ENCODE data around the gene RYR3. TPM values are rescaled to one million over a fixed set of nuclear protein-coding genes. Genes with fewer than 3 reads are reported as not detected.

RYR3 gene
- total RNA-seq, 1 donor from 2014 or later, result 0.08 TPM

DNA sequence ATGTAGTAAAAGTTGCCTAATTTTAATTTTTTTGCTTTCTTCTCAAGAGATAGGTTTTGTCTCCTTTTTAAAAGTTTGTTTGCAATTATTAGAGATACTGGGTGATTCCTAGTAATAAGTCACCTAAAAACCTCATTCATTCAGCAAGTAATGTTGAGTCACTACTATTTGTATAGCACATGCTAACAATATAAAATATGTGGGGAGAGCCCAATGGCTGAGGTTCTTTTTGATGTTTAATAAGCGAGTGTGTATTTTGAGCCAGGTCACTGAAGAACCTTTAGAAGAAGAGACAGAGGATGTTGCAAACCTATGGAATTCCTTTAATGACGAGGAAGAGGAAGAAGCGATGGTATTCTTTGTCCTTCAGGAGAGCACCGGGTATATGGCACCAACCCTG, 533.8 kb downstream of the RYR3 start:
- Histone ChIP-seq H3K4me3 (no peak overlapping the region), H3K27me3 (ENCODE audit: low read depth) (peaks cover 15% of the 10 kb centered on the region), H3K36me3 (no peaks in the 10 kb centered on the region), H3K9me3 (replicated peaks) (no peaks in the 10 kb centered on the region), H3K4me1 (no peaks in the 10 kb centered on the region), H3K27ac (replicated peaks) (no peak overlapping the region)
- TF ChIP-seq, protein P1, sequence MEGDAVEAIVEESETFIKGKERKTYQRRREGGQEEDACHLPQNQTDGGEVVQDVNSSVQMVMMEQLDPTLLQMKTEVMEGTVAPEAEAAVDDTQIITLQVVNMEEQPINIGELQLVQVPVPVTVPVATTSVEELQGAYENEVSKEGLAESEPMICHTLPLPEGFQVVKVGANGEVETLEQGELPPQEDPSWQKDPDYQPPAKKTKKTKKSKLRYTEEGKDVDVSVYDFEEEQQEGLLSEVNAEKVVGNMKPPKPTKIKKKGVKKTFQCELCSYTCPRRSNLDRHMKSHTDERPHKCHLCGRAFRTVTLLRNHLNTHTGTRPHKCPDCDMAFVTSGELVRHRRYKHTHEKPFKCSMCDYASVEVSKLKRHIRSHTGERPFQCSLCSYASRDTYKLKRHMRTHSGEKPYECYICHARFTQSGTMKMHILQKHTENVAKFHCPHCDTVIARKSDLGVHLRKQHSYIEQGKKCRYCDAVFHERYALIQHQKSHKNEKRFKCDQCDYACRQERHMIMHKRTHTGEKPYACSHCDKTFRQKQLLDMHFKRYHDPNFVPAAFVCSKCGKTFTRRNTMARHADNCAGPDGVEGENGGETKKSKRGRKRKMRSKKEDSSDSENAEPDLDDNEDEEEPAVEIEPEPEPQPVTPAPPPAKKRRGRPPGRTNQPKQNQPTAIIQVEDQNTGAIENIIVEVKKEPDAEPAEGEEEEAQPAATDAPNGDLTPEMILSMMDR (IDR thresholded peaks at IDR 0.05; ENCODE audit: borderline replicate concordance), result no peak
- intact Hi-C loops (cut with micrococcal nuclease), result no loop called here
- no peak for DNase-seq

DNA sequence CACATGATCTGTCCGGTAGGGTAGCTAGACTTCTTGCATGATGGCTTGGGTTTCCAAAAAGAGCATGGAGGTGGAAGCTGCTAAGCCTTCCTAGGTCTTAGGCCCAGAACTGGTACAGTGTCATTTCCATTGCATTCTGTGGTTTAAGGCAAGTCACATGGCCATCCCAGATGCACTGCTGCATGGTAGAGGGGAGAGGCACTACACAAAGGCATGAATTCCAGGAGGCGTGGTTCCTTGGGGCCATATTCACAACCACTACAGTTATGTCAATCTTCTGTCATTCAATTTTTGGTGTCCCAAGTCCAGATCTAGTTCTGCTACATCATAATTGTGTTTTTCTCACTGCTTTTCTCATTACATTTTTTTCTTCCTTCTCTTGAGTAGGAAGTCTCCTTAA, 535.4 kb downstream of the RYR3 start:
- no peaks in the 10 kb centered on the region for H3K4me1 ChIP-seq
- peaks cover 11% of the 10 kb centered on the region for H3K27me3 ChIP-seq (ENCODE audit: low read depth)
- DNase-seq, result no peak
- intact Hi-C loops (cut with micrococcal nuclease), result no loop called here
- TF ChIP-seq, protein P1 (IDR thresholded peaks at IDR 0.05; ENCODE audit: borderline replicate concordance), result no peak
- no peak overlapping the region for H3K4me3 ChIP-seq
- no peaks in the 10 kb centered on the region for H3K36me3 ChIP-seq
- no peak overlapping the region for H3K27ac ChIP-seq (replicated peaks)
- H3K9me3 ChIP-seq (replicated peaks), result no peaks in the 10 kb centered on the region

DNA sequence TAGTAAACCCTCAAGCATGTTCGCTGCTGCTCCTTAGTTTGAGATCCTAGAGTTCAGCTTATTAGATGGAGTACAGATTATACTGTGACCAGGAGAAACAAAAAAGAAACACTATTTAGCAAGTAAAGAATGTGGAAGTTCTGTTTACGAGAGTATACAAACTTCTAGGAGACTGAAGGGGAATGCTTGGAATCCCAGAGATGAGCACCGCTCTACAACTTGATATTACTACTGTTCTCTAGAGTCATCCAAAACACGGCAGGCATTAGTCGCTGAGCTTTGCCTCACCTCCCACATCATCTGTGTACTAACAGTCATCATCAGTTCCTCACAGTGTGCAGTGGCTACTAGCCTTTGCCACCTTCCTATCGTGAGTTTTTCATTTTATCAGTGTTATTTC, 536.1 kb downstream of the RYR3 start:
- H3K4me3 ChIP-seq, result no peak overlapping the region
- H3K9me3 ChIP-seq (replicated peaks), result no peaks in the 10 kb centered on the region
- H3K27ac ChIP-seq (replicated peaks), result no peak overlapping the region
- intact Hi-C loops (cut with micrococcal nuclease), result no loop called here
- TF ChIP-seq, protein P1 (IDR thresholded peaks at IDR 0.05; ENCODE audit: borderline replicate concordance), result no peak
- peaks cover 11% of the 10 kb centered on the region for H3K27me3 ChIP-seq (ENCODE audit: low read depth)
- no peaks in the 10 kb centered on the region for H3K36me3 ChIP-seq
- no peaks in the 10 kb centered on the region for H3K4me1 ChIP-seq
- no peak for DNase-seq

DNA sequence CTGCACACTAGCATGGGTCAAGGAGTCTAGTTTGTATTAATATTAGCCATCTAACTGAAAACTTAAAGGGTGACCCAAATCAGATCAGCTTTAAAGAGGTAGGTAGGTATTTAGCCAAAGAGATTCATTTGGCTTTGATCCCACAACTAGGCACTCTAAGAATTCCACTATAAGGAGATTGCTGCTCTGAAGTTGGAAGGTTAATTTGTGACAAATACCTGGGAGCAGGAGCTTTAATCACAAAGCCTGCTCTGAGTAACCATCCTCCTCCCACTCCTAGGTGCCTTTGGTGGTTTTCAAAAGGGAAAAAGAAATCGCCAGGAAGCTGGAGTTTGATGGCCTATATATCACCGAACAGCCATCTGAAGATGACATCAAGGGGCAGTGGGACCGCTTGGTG, 537.2 kb downstream of the RYR3 start:
- H3K36me3 ChIP-seq, result no peaks in the 10 kb centered on the region
- no peaks in the 10 kb centered on the region for H3K4me1 ChIP-seq
- no peak for DNase-seq
- intact Hi-C loops (cut with micrococcal nuclease), result no loop called here
- no peak overlapping the region for H3K27ac ChIP-seq (replicated peaks)
- TF ChIP-seq, protein P1 (IDR thresholded peaks at IDR 0.05; ENCODE audit: borderline replicate concordance), result no peak
- peaks cover 5% of the 10 kb centered on the region for H3K27me3 ChIP-seq (ENCODE audit: low read depth)
- H3K9me3 ChIP-seq (replicated peaks), result no peaks in the 10 kb centered on the region
- H3K4me3 ChIP-seq, result no peak overlapping the region

DNA sequence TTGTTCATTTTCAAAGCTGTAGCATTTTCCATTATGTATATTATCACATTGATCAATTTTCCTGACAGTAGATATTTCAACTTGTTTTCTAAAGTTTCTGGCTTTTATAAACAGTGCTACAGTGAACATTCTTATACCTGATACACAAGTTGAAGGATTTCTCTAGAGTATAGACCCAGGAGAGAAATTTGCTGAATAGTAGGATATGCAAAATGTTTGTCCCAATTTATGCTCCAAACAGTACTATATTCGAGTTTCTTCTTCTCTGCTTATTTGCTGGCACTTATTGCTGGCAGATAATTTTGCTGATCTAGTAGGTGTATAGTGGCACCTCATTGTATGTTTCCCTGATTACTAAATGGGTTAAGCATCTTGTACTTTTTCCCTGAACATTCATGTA, 540.3 kb downstream of the RYR3 start:
- no peaks in the 10 kb centered on the region for H3K36me3 ChIP-seq
- intact Hi-C loops (cut with micrococcal nuclease), result no loop called here
- TF ChIP-seq, protein P1 (IDR thresholded peaks at IDR 0.05; ENCODE audit: borderline replicate concordance), result no peak
- no peak overlapping the region for H3K27ac ChIP-seq (replicated peaks)
- H3K9me3 ChIP-seq (replicated peaks), result no peaks in the 10 kb centered on the region
- H3K4me1 ChIP-seq, result no peaks in the 10 kb centered on the region
- no peak for DNase-seq
- H3K4me3 ChIP-seq, result no peak overlapping the region
- no peaks in the 10 kb centered on the region for H3K27me3 ChIP-seq (ENCODE audit: low read depth)

DNA sequence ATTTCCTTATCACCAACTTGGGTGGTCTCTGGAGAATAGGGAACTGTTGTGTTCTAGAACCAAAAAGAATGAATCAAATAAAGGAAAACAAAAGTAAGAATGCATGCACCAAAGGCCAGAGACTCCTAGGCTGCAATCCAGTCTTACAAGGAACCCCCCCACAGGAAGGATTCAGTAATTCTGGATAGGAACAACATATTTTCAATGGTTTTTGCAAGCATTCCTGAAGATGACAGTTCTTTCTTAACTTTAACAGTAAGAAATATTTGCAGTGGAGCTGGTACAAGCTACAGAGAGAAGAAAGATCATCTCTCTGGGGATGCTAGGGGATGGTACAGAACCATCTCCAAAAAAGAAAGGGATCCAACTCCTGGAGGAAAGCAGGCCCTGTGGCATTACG, 541.3 kb downstream of the RYR3 start:
- TF ChIP-seq, protein P1 (IDR thresholded peaks at IDR 0.05; ENCODE audit: borderline replicate concordance), result no peak
- no peak overlapping the region for H3K4me3 ChIP-seq
- H3K27ac ChIP-seq (replicated peaks), result no peak overlapping the region
- H3K4me1 ChIP-seq, result no peaks in the 10 kb centered on the region
- H3K9me3 ChIP-seq (replicated peaks), result no peaks in the 10 kb centered on the region
- intact Hi-C loops (cut with micrococcal nuclease), result no loop called here
- H3K27me3 ChIP-seq (ENCODE audit: low read depth), result no peaks in the 10 kb centered on the region
- no peak for DNase-seq
- H3K36me3 ChIP-seq, result no peaks in the 10 kb centered on the region

Measured in left ventricle myocardium inferior (tissue), 1 donor.